H1 (cell line): ENCODE measurements around the gene TSPAN9. TPM values are rescaled to one million over a fixed set of nuclear protein-coding genes. Genes with fewer than 3 reads are reported as not detected.

Experiments used
- BCL11A ChIP-seq, 2 experiments: IDR thresholded peaks; one replicate each; pipeline ENCODE4 v1.6.1; 2011; ENCODE audit warnings: low read depth in 2 of 2, low read length in 2 of 2, mild to moderate bottlenecking in 2 of 2
- CBX8 ChIP-seq: fragments of 300-800, 300-1000 bp; sonication (generic); IDR thresholded peaks from 2 replicates; pipeline ENCODE4 v1.7.1; 2016; ENCODE audit warnings: low read depth, low read length, borderline replicate concordance
- SIN3A ChIP-seq, 2 experiments: IDR thresholded peaks in 1 of 2; conservative IDR thresholded peaks in 1 of 2; 2 replicates each; pipeline ENCODE4 v1.6.1; 2011 to 2012; ENCODE audit warnings: low read length in 2 of 2, improper control_type of control experiment in 1 of 2, low read depth in 1 of 2, mild to moderate bottlenecking in 1 of 2
- USF2 ChIP-seq: IDR thresholded peaks from 2 replicates; pipeline ENCODE4 v1.6.1; 2011; ENCODE audit warnings: low read length, improper control_type of control experiment
- polyA plus RNA-seq, 7 experiments: library from polyadenylated mRNA; depleted of rRNA in 3 of 7; stranded (reverse) in 5 of 7; unstranded in 2 of 7; fragments of >200 nt in 5 of 7; fragments of 200-250 nt in 2 of 7; gene quantifications; 1 replicate in 5 of 7; 2 replicates in 1 of 7; 4 replicates in 1 of 7; pipeline versions ENCODE4 v1.2.1 to v1.2.3, GENCODE V29; 2011 to 2013; ENCODE audit warnings: missing spikeins in 2 of 7, mixed read lengths in 2 of 7
- total RNA-seq: library from RNA; stranded (reverse); fragmentation: NEBNext Ultra II Directional; extraction: Animal tissue kit (Norgen Biotek cat#: 25700); gene quantifications from 2 replicates; pipeline ENCODE4 v1.2.1, GENCODE V29; 2021

Gene TSPAN9
- total and polyA plus RNA-seq, 2 of the 8 experiments (the other 6 are each of a cell fraction or from before 2014, with no cell fraction given): 11.5 to 29.1 TPM

DNA sequence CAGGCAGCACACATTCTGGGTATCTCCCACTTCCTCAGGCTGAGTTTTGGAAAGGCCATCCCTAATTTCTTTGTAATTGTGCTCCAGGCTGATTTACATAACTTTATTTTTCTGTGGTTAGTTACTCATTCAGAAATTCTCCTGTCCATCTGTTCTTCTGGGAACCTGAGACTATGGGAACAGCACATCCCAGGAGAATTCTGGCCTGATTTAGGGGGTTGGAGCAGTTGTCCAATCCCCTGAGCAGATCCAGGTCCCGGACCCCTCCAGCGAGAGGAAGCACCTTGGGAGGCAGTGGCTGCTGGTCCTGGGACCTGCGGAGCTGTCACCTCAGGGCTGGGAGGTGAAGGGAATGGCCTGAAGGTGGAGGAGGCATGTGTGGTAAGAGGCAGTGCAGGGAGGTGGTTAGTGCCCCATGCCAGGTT lies 40.4 kb downstream of the TSPAN9 start (continued):
- TF ChIP-seq USF2 (no peak), CBX8 (no peak), SIN3A (conservative IDR thresholded peaks at IDR 0.05 in 1 of 2, IDR thresholded peaks at IDR 0.05 in 1 of 2; ENCODE audit: low read depth in 1 of 2, low read length in 2 of 2) (no peak), BCL11A (IDR thresholded peaks at IDR 0.05; ENCODE audit: low read depth in 2 of 2, low read length in 2 of 2) (no peak)
